NB4 (cell line): ENCODE results near the gene PRICKLE2.

ENCODE experiments used
- DNase-seq: peaks from one replicate; pipeline ENCODE4 v3.0.0; 2010; ENCODE audit warnings: low read depth
- H3K4me3 ChIP-seq: one replicate; pipeline ENCODE4 v1.5.1; 2011; ENCODE audit warnings: mild to moderate bottlenecking, low read depth, low read length, moderate library complexity
- MYC ChIP-seq: IDR thresholded peaks from 2 replicates; pipeline ENCODE4 v1.6.1; 2011; ENCODE audit warnings: low read depth, low read length
- POLR2A ChIP-seq: IDR thresholded peaks from 2 replicates; pipeline ENCODE4 v1.6.1; 2011; ENCODE audit warnings: mild to moderate bottlenecking; ENCODE audit not compliant: insufficient read length; ENCODE audit errors: extremely low read depth
- TF ChIP-seq, protein P1 (sequence below): IDR thresholded peaks from 2 replicates; pipeline ENCODE4 v1.6.1; 2011; ENCODE audit warnings: low read depth, low read length
- TF ChIP-seq, protein P2 (sequence below): IDR thresholded peaks from one replicate; pipeline ENCODE4 v1.5.1; 2012; ENCODE audit warnings: low read depth, low read length

Gene PRICKLE2

DNA sequence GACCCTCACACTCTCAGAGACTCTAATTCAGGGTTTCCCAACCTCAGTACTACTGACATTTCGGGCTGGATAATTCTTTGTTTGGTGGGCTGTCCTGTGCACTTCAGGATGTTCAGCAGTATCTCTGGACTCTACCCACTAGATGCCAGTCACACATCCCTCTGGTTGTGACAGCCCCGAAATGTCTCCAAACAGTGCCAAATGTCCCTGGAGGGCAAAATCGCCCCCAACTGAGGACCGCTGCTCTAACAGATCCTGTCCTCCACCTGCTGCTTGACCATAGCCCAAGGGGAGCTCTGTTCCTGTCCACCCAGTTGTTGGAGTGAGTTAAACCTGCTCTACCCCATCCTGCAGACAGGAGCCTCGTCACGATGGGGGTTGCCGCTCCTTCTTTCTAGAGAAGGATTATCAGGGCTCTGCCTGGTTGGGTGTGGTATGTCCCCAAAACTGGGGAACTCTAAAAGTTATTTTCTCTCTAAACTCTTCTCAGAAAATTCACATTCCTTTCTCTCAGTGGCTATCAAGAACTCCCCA, 116.4 kb downstream of the PRICKLE2 start:
- DNase-seq: no peak
- H3K4me3 ChIP-seq: no peak overlapping the region
- no peak for TF ChIP-seq MYC
- TF ChIP-seq, protein P1, sequence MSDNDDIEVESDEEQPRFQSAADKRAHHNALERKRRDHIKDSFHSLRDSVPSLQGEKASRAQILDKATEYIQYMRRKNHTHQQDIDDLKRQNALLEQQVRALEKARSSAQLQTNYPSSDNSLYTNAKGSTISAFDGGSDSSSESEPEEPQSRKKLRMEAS: no peak
- TF ChIP-seq, protein P2, sequence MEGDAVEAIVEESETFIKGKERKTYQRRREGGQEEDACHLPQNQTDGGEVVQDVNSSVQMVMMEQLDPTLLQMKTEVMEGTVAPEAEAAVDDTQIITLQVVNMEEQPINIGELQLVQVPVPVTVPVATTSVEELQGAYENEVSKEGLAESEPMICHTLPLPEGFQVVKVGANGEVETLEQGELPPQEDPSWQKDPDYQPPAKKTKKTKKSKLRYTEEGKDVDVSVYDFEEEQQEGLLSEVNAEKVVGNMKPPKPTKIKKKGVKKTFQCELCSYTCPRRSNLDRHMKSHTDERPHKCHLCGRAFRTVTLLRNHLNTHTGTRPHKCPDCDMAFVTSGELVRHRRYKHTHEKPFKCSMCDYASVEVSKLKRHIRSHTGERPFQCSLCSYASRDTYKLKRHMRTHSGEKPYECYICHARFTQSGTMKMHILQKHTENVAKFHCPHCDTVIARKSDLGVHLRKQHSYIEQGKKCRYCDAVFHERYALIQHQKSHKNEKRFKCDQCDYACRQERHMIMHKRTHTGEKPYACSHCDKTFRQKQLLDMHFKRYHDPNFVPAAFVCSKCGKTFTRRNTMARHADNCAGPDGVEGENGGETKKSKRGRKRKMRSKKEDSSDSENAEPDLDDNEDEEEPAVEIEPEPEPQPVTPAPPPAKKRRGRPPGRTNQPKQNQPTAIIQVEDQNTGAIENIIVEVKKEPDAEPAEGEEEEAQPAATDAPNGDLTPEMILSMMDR: no peak
- TF ChIP-seq POLR2A: no peak

DNA sequence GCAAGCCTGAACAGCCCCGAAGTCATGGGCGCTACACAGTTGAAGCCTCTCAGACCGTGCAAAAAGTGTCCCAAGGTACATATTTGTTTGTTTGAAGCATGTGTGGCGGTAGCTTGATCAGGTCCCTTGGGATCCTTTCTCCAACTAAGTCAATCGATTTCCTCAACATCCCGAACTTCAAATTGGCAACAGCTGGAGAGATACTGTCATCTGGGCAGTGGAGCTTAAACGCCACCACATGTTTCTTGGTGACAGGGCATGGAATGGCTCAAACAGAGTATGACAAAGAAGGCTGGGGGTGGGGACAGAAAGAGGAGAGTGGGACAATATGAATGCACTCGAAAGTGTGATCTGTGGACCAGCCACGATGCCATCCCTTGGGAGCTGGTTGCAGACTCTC, 117.0 kb downstream of the PRICKLE2 start:
- no peak for DNase-seq
- TF ChIP-seq, protein P1: no peak
- no peak overlapping the region for H3K4me3 ChIP-seq

DNA sequence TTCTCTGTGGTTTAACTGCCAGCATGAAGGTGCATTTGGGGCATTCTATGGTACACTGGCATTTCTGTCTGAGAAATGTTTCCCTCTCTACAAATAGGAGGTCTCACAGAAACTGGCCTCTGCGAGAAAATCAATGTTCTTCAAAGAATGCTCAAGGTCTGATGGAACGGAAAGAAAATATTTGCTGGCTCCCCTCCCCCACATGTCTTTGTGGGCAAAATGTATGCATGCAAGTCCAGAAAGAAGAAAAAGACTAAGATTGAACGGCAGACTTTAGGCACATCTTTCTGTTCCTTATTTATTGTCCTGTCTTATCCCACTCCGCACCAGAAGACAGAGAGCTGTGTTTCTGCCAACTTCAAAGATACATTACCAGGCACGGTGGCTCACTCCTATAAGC, 118.1 kb downstream of the PRICKLE2 start:
- TF ChIP-seq MYC (no peak), POLR2A (no peak)
- TF ChIP-seq, protein P2: no peak
- TF ChIP-seq, protein P1: no peak

DNA sequence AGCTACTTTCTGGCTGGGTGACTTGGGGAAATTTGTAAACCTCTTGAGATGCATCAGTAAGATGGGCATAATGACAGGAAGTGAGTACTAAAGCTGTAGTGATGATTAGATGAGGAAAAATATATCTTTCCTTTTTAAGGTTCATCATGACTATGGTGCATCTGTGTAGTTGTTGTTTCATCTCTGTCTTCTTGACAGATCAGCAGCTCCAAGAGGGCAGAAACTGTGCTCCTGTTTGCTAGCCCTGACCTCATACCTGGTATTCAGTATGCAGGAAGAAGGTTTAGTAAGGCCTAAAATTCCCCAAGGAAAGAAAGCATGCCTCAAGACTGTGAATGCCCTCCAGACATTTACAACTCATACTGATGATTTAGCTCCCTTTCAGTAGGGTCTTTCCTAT, 119.5 kb downstream of the PRICKLE2 start:
- DNase-seq: no peak
- TF ChIP-seq, protein P1: no peak
- TF ChIP-seq MYC (no peak), POLR2A (no peak)
- TF ChIP-seq, protein P2: no peak
- H3K4me3 ChIP-seq: no peak overlapping the region

More for the DNA sequence above, 118.1 kb downstream of the PRICKLE2 start:
- DNase-seq: no peak
- no peak overlapping the region for H3K4me3 ChIP-seq

DNA sequence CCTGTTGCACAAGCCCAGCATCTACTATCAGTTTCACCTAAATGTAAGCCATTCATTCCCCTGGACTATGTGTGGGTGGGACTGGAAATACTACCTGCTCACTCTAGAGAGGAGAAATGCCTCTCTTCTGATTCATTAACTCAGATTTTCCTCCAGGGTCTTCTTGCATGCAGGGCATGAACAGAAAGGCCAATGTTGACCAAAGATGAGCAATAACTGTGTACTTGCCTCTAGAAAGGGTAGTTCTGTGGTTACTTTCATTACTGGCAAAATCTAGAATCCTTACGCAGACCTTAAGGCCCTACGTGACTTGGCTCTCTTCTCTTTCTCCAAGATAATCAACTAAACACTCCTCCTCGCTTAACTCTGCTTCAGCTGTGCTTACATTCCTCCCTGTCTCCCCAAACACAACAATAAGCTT, 120.6 kb downstream of the PRICKLE2 start:
- TF ChIP-seq, protein P2: no peak
- TF ChIP-seq, protein P1: no peak
- TF ChIP-seq POLR2A (no peak), MYC (no peak)
- no peak overlapping the region for H3K4me3 ChIP-seq
- no peak for DNase-seq

DNA sequence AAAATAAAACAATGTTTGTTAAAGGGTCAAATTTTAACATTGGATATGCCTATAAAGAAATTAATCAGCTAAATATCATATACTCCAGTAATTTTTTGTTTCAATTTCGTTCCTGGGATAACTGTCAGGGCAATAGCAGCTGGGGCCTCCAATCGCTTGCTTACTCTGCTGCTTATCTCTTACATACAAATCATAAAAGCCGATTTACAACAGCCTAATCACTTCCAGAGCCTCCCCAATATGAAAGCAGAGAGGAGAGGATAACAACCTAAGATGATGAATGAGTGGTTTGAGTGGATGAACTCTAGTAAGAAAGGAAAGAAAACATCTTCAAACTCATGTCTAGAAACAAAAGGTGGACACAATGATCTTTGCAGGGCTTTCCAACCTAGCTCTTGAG, 121.3 kb downstream of the PRICKLE2 start:
- no peak for DNase-seq
- TF ChIP-seq POLR2A (no peak), MYC (no peak)
- TF ChIP-seq, protein P2: no peak
- TF ChIP-seq, protein P1: no peak
- no peak overlapping the region for H3K4me3 ChIP-seq
